ENCODE data around the gene ZBTB7A. TPM values are rescaled to one million over a fixed set of nuclear protein-coding genes. Genes with fewer than 3 reads are reported as not detected.
A peak's percentile ranks its signal among the peaks of the same experiment; 100 is the strongest.

ZBTB7A gene
- total and polyA plus RNA-seq, 10 of the 15 experiments (the other 5 are each of a cell fraction or from before 2014, with no cell fraction given): 0.26 to 42.4 (median 4.5) TPM

DNA sequence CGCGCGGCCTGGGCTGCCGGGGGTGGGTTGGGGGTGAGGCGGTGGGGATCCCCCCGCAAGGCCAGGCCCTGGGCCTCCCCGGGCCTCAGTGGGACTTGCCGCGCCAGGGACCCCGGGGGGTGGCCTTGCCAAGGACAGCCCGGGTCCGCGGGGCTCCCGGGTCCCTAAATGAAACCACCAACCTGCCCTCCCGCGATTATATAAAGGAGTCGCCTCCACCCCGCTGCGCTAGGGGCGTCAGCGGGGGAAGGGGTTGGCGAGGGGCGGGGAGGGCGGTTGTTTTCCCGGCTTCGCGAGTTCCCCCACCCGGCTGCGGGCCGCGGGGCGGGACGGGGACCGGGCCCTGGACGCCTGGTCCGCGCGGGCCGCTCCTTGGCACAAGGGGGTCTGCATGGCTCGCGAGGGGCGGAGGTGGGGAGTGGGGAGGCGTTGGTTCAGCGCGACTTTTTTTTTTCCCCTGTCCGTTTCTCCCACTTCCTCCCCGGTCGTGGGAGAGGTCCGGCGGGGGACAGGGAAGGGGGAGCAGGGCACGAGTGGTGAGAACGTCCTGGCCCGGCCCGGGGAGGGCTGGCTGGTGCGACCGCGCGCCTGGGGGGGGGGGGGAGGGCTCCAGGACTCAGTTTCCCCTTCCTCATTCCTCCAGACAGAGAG is 822 bp upstream of the ZBTB7A start:
- H3K27me3 ChIP-seq (replicated peaks in 1 of 2; ENCODE audit: control insufficient read depth in 2 of 2, insufficient read depth in 2 of 2, low read length in 1 of 2): no peaks in the 10 kb centered on the region; a peak in 1 of 4 replicates
- intact Hi-C loops (cut with micrococcal nuclease; ENCODE audit: unreplicated experiment): loop anchor here (2.0 to 10.0 kb wide), 3 partner anchors 47 to 117 kb away; partner anchors contain the start of genes ANKRD24, EEF2 and SIRT6
- CTCF ChIA-PET: no interaction called here
- H3K4me3 ChIP-seq: peak overlapping the region; percentile 88
- H4K20me1 ChIP-seq (ENCODE audit: control insufficient read depth, insufficient read depth): peaks cover 5% of the 10 kb centered on the region; the same call in 1 of the 2 replicates
- H3K9ac ChIP-seq (ENCODE audit: control insufficient read depth, insufficient read depth, low read length): peak overlapping the region; percentile 54; the same call in 1 of the 2 replicates
- TF ChIP-seq SPI1 (IDR thresholded peaks at IDR 0.05; ENCODE audit: borderline replicate concordance, insufficient read depth, low read depth, low read length): peak; percentile 58; the same call in 1 of the 2 replicates
- no peak for TF ChIP-seq FOXK2 (IDR thresholded peaks at IDR 0.05)
- no peak for TF ChIP-seq MEF2A (IDR thresholded peaks at IDR 0.05; ENCODE audit: insufficient read depth, low read depth, low read length)
- TF ChIP-seq SMAD1 (IDR thresholded peaks at IDR 0.05; ENCODE audit: low read depth, partially characterized antibody): no peak
- TF ChIP-seq EP300 (IDR thresholded peaks at IDR 0.05; ENCODE audit: borderline replicate concordance in 1 of 2, control insufficient read depth in 1 of 2, low read depth in 2 of 2, low read length in 2 of 2): no peak
- TF ChIP-seq RELA (IDR thresholded peaks at IDR 0.05; ENCODE audit: borderline replicate concordance, partially characterized antibody): no peak
- TF ChIP-seq, protein P1, sequence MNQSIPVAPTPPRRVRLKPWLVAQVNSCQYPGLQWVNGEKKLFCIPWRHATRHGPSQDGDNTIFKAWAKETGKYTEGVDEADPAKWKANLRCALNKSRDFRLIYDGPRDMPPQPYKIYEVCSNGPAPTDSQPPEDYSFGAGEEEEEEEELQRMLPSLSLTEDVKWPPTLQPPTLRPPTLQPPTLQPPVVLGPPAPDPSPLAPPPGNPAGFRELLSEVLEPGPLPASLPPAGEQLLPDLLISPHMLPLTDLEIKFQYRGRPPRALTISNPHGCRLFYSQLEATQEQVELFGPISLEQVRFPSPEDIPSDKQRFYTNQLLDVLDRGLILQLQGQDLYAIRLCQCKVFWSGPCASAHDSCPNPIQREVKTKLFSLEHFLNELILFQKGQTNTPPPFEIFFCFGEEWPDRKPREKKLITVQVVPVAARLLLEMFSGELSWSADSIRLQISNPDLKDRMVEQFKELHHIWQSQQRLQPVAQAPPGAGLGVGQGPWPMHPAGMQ (IDR thresholded peaks at IDR 0.05; ENCODE audit: borderline replicate concordance): no peak
- no peak for TF ChIP-seq NR2C1 (IDR thresholded peaks at IDR 0.05)
- TF ChIP-seq POLR2A (IDR thresholded peaks at IDR 0.05; ENCODE audit: low read depth, low read length): no peak
- TF ChIP-seq ZNF384 (IDR thresholded peaks at IDR 0.05; ENCODE audit: borderline replicate concordance, low read depth, low read length): peak; percentile 36; the same call in 1 of the 2 replicates
- peak; percentile 32; the same call in 1 of the 2 replicates for TF ChIP-seq GATAD2B (conservative IDR thresholded peaks at IDR 0.05; ENCODE audit: low read depth)
- TF ChIP-seq RCOR1 (conservative IDR thresholded peaks at IDR 0.05; ENCODE audit: low read depth, low read length): no peak
- BruUV-seq (replicated peaks): no TSS peak
- RAD21 ChIA-PET (ENCODE audit: unreplicated experiment): interaction anchor here (1.0 to 1.5 kb wide), 2 partner anchors 11 to 80 kb away, joined by 3 read pairs; no protein-coding TSS in a partner anchor
- in situ Hi-C loops (cut with MboI): no loop called here
- peaks cover 12% of the 10 kb centered on the region for H3K4me1 ChIP-seq (ENCODE audit: control insufficient read depth, insufficient read depth, low read length)
- SMC1A ChIA-PET (ENCODE audit: uncharacterized antibody, unreplicated experiment): no interaction called here
- peak overlapping the region; percentile 79 for H3K4me2 ChIP-seq (ENCODE audit: control insufficient read depth, insufficient read depth)
- WGBS (ENCODE audit: insufficient coverage, insufficient replicate concordance, low lambda C conversion rate, missing lambda C conversion rate): 3% methylated on average over 28 of the region's 58 CpGs
- no peak for FAIRE-seq
- peak overlapping the region; percentile 39 for H2AFZ ChIP-seq (ENCODE audit: control insufficient read depth, low read depth, low read length)
- no peaks in the 10 kb centered on the region for H3K9me3 ChIP-seq (replicated peaks; ENCODE audit: control insufficient read depth, insufficient read depth, low read length)
- H3K79me2 ChIP-seq (ENCODE audit: control insufficient read depth, insufficient read depth, low read length): peaks cover 26% of the 10 kb centered on the region
- DNase-seq (ENCODE audit: low read depth, low spot score): no peak
- H3K36me3 ChIP-seq (ENCODE audit: control insufficient read depth in 2 of 2, insufficient read depth in 2 of 2, low read length in 1 of 2): peaks cover 2 to 4% of the 10 kb centered on the region in 2 experiments; a peak in 3 of 4 replicates
- POLR2A ChIA-PET: interaction anchor here (0.6 to 2.8 kb wide), 4 partner anchors 10 to 1107 kb away, joined by 3 to 8 read pairs (median 3); partner anchors contain the start of gene EBI3
- H3K27ac ChIP-seq (ENCODE audit: control insufficient read depth, insufficient read depth): no peak overlapping the region
- ATAC-seq: peak; percentile 2

All from GM12878 (cell line).